Measurements from ENCODE around the gene SLC12A7. TPM values are rescaled to one million over a fixed set of nuclear protein-coding genes. Genes with fewer than 3 reads are reported as not detected.
A peak's percentile ranks its signal among the peaks of the same experiment; 100 is the strongest.

SLC12A7 gene
- total and polyA plus RNA-seq, 9 of the 15 experiments (the other 6 are each of a cell fraction or from before 2014, with no cell fraction given) = 0.01 to 3.1 (median 0.56) TPM

DNA sequence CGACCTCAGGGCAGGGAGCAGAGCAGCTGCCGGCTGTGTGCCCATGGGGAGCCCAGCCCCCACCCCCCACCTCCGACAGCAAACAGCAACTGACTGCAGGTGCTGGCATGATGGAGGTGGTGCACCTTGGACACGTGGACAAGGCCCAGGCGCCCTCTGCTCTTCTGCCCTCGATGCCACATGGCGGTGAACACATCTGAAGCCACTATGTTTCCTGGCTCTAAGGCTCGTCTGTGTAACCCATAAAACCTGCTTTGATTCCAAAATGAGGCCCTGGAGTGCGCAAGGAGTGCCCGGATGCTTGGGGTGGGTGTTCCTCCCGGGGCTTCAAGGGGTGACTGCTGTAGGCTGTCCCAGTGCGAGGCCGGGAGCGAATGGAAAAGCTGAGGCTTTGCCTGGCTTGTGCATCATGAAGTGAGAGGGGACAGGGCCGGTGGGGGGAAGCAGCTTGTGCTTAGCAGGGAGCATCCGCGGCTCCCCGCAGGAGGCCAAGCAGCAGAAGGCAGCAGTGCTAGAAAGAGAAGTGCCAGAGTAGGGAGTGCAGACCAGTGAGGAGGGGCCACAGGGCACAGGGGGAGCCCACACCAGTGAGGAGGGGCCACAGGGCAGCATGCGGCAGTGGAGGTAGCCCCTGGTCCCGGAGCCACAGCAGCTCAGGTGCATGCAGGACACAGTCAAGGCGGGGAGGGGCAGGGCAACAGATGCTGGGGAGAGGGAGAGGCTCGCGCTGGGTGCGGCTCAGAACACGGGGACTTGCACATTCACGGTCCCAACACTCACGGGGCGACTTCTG, 73.2 kb downstream of the SLC12A7 start:
- in situ Hi-C loops (cut with MboI) = no loop called here
- Histone ChIP-seq H3K9me3 (replicated peaks; ENCODE audit: control insufficient read depth, insufficient read depth, low read depth, low read length) (no peaks in the 10 kb centered on the region; the same call in 1 of the 2 replicates), H3K9ac (ENCODE audit: insufficient read depth in 1 of 2, low read depth in 2 of 2, low read length in 2 of 2) (no peak overlapping the region), H2AFZ (ENCODE audit: low read depth, low read length) (no peak overlapping the region), H4K20me1 (replicated peaks; ENCODE audit: control insufficient read depth, insufficient read depth, low read length) (no peaks in the 10 kb centered on the region), H3K79me2 (ENCODE audit: control insufficient read depth, insufficient read depth, low read length) (no peaks in the 10 kb centered on the region), H3K4me3 (no peak overlapping the region), H3K27me3 (ENCODE audit: control insufficient read depth in 2 of 2, insufficient read depth in 2 of 2, low read length in 2 of 2) (peaks cover 9 to 41% of the 10 kb centered on the region in 2 experiments; a peak in 4 of 5 replicates), H3K36me3 (ENCODE audit: control insufficient read depth, insufficient read depth, low read length) (no peaks in the 10 kb centered on the region), H3K4me2 (ENCODE audit: insufficient read depth, low read length) (no peak overlapping the region), H3K4me1 (replicated peaks in 1 of 2; ENCODE audit: control insufficient read depth in 2 of 2, insufficient read depth in 2 of 2, low read length in 2 of 2) (peaks cover 0 to 23% of the 10 kb centered on the region in 2 experiments; a peak in 2 of 5 replicates), H3K9me1 (ENCODE audit: control insufficient read depth, insufficient read depth, low read length) (no peaks in the 10 kb centered on the region), H3K27ac (ENCODE audit: extremely low read depth, low read depth, low read length) (no peak overlapping the region)
- ATAC-seq = no peak
- intact Hi-C loops (cut with micrococcal nuclease) = no loop called here
- CTCF ChIA-PET (ENCODE audit: low intra/inter-chr PET ratio) = no interaction called here
- WGBS (ENCODE audit: insufficient coverage, low coverage, missing lambda C conversion rate) = 14% methylated on average over 26 of the region's 28 CpGs
- POLR2A ChIA-PET = interaction anchor here (0.7 kb wide), 1 partner anchor 29 kb away, joined by 3 read pairs; no protein-coding TSS in a partner anchor
- TF ChIP-seq TARDBP (IDR thresholded peaks at IDR 0.05) = no peak
- BruUV-seq (replicated peaks) = no TSS peak
- DNase-seq (ENCODE audit: extremely low read depth in 1 of 4, low spot score in 3 of 4) = no peak
- no peak for FAIRE-seq

DNA sequence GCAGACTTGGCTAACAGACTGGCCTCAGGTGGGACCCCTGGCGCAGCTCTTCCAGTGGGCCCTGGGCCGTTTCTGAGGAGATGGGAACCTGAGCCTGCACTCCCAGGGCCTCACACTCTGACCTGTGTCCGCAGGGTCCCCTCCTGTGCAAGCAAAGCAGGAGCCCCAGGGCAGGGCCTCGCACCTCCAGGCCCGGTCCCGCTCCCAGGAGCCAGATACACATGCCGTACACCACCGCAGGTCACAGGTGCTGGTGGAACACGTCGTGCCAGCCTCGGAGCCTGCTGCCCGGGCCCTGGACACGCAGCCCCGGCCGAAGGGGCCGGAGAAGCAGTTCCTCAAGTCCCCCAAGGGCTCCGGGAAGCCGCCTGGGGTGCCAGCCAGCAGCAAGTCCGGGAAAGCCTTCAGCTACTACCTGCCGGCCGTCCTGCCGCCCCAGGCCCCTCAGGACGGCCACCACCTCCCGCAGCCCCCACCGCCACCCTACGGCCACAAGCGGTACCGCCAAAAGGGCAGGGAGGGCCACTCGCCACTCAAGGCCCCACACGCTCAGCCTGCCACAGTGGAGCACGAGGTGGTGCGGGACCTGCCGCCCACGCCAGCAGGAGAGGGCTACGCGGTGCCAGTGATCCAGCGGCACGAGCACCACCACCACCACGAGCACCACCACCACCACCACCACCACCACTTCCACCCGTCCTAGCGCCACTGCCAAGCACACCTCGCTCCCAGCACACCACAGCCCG, 74.0 kb downstream of the SLC12A7 start:
- POLR2A ChIA-PET = interaction anchor here (0.6 to 0.7 kb wide), 2 partner anchors 28 to 94 kb away, joined by 3 read pairs; no protein-coding TSS in a partner anchor
- H3K4me1 ChIP-seq (replicated peaks in 1 of 2; ENCODE audit: control insufficient read depth in 2 of 2, insufficient read depth in 2 of 2, low read length in 2 of 2) = peaks cover 0 to 23% of the 10 kb centered on the region in 2 experiments; a peak in 2 of 5 replicates
- WGBS (ENCODE audit: insufficient coverage, low coverage, missing lambda C conversion rate) = 13% methylated on average over 41 of the region's 43 CpGs
- in situ Hi-C loops (cut with MboI) (no loop called here), intact Hi-C loops (cut with micrococcal nuclease) (no loop called here)
- no peaks in the 10 kb centered on the region for H3K9me1 ChIP-seq (ENCODE audit: control insufficient read depth, insufficient read depth, low read length)
- H4K20me1 ChIP-seq (replicated peaks; ENCODE audit: control insufficient read depth, insufficient read depth, low read length) = peaks cover under 1% of the 10 kb centered on the region; the same call in 1 of the 2 replicates
- no peaks in the 10 kb centered on the region; the same call in 1 of the 2 replicates for H3K9me3 ChIP-seq (replicated peaks; ENCODE audit: control insufficient read depth, insufficient read depth, low read depth, low read length)
- H3K79me2 ChIP-seq (ENCODE audit: control insufficient read depth, insufficient read depth, low read length) = no peaks in the 10 kb centered on the region
- BruUV-seq (replicated peaks) = no TSS peak
- H2AFZ ChIP-seq (ENCODE audit: low read depth, low read length) = no peak overlapping the region
- TF ChIP-seq, protein P1, sequence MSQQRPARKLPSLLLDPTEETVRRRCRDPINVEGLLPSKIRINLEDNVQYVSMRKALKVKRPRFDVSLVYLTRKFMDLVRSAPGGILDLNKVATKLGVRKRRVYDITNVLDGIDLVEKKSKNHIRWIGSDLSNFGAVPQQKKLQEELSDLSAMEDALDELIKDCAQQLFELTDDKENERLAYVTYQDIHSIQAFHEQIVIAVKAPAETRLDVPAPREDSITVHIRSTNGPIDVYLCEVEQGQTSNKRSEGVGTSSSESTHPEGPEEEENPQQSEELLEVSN (IDR thresholded peaks at IDR 0.05; ENCODE audit: borderline replicate concordance in 1 of 2, extremely low read depth in 1 of 2, insufficient read depth in 1 of 2, insufficient read length in 1 of 2, low read depth in 1 of 2, low read length in 1 of 2, poor library complexity in 1 of 2, severe bottlenecking in 1 of 2) = peak in 1 of 2 experiments; percentile 75
- TF ChIP-seq L3MBTL2 (IDR thresholded peaks at IDR 0.05) (peak; percentile 50; the same call in 1 of the 2 replicates), NFYB (IDR thresholded peaks at IDR 0.05; ENCODE audit: extremely low read depth, insufficient read length) (no peak)
- no peak overlapping the region for H3K27ac ChIP-seq (ENCODE audit: extremely low read depth, low read depth, low read length)
- H3K9ac ChIP-seq (ENCODE audit: insufficient read depth in 1 of 2, low read depth in 2 of 2, low read length in 2 of 2) = no peak overlapping the region; a peak in 1 of 4 replicates
- no peak overlapping the region for H3K4me2 ChIP-seq (ENCODE audit: insufficient read depth, low read length)
- peaks cover 16 to 49% of the 10 kb centered on the region in 2 experiments; a peak in 4 of 5 replicates for H3K27me3 ChIP-seq (ENCODE audit: control insufficient read depth in 2 of 2, insufficient read depth in 2 of 2, low read length in 2 of 2)
- DNase-seq (ENCODE audit: extremely low read depth in 1 of 4, low spot score in 3 of 4) (no peak), ATAC-seq (peak; percentile 47), FAIRE-seq (no peak)
- no peaks in the 10 kb centered on the region for H3K36me3 ChIP-seq (ENCODE audit: control insufficient read depth, insufficient read depth, low read length)
- CTCF ChIA-PET (ENCODE audit: low intra/inter-chr PET ratio) = no interaction called here
- no peak overlapping the region for H3K4me3 ChIP-seq

Measured in K562 (cell line).